ENCODE results near the gene CNPY1. TPM values are rescaled to one million over a fixed set of nuclear protein-coding genes. Genes with fewer than 3 reads are reported as not detected.

The CNPY1 gene
- total RNA-seq, 4 donors from 2014 or later, result not detected

DNA sequence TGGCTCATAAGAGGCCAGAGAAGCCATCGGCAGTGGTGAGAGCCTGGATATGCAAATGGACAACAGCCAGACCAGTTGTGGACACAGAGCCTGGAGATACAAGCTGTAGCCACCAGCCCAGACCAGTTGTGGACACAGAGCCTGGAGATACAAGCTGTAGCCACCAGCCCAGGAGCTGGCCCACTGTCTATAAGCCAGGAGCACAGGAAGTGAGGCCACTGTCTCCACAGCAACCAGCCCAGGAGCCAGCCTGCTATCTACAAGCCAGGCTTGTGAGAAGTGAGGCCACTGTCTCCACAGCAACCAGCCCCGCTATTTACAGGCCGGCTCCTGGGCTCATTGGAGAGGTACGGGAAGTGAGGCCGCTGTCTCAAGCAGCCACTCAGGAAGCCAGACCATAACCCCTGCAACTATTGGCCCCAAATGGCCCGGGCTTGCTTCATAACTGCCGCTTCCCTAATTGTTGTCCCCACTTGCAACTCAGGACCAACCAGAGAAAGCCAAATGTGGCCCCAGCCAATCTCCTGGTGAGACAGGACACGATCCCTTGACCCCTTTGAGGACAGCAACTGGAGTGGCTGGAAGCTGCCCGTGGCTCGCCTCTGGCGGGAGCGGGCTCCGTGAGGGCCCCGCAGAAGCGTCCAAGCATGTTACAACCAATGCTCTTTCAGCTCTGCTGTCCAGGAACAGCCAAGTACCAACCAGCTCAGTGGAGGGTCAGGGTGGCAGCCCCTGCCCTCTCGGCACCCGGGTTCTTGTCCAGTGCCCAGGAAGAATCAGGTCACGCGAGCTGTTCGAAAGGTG is 44.1 kb upstream of the CNPY1 start:
- Histone ChIP-seq H3K4me1 (no peaks in the 10 kb centered on the region), H3K27ac (no peak overlapping the region), H3K4me3 (replicated peaks in 1 of 3) (no peak overlapping the region), H3K27me3 (no peaks in the 10 kb centered on the region), H3K36me3 (no peaks in the 10 kb centered on the region), H3K9me3 (no peaks in the 10 kb centered on the region)
- no peak for TF ChIP-seq POLR2A (IDR thresholded peaks at IDR 0.05)
- TF ChIP-seq, protein P1, sequence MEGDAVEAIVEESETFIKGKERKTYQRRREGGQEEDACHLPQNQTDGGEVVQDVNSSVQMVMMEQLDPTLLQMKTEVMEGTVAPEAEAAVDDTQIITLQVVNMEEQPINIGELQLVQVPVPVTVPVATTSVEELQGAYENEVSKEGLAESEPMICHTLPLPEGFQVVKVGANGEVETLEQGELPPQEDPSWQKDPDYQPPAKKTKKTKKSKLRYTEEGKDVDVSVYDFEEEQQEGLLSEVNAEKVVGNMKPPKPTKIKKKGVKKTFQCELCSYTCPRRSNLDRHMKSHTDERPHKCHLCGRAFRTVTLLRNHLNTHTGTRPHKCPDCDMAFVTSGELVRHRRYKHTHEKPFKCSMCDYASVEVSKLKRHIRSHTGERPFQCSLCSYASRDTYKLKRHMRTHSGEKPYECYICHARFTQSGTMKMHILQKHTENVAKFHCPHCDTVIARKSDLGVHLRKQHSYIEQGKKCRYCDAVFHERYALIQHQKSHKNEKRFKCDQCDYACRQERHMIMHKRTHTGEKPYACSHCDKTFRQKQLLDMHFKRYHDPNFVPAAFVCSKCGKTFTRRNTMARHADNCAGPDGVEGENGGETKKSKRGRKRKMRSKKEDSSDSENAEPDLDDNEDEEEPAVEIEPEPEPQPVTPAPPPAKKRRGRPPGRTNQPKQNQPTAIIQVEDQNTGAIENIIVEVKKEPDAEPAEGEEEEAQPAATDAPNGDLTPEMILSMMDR (IDR thresholded peaks at IDR 0.05), result no peak
- no peak for DNase-seq
- WGBS, 2 donors, result 62 to 75% methylated on average over 14 to 19 of the region's 20 CpGs
- intact Hi-C loops (cut with DNase I), result no loop called here

DNA sequence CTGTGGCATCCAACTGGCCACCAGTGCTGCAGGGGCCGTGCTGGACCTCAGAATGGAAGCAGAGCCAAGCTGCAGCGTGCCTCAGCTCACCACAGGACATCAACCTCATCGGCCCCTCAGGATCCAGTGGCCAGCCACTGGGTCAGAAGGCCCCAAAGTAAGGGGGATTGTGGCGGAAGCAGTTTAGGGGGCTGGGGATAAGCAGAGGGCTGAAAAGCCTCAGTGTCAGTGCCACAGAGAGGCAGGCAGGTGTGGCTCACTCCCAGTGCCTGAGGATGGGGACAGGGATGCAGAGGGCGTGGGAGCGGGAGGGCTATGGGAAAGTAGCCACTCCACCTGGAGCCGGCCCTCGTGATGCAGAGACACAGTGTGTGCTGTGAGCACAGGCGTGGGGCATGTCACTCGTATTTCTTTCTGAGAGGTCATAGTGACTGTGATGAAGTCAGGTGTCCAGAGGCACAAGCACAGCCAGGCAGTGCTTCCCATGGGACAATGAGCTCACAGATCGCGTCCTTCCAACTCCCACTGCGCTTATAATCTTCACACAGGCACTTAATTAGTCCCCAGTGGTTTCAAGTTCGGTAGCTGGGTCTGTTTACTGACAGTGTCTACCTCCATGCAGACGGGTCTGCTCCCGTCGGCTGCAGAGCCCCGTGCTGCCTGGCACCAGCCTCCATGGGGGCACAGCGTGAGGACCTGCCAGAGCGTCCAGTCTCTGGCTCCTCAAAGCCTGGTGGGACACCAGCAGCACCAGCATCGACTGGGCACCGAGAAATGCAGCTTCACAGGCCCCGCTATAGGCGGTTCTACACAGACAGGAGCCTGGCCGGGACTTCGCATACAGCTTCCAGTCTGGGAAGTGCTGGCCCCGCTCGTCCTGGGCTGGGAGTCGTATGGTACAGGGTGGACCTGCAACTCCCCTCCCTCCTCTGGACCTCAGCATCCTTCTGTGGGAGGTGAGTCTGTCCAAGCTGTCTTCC is 42.9 kb upstream of the CNPY1 start:
- Histone ChIP-seq H3K27me3 (no peaks in the 10 kb centered on the region), H3K9me3 (no peaks in the 10 kb centered on the region), H3K27ac (no peak overlapping the region), H3K4me1 (no peaks in the 10 kb centered on the region), H3K4me3 (replicated peaks in 1 of 3) (no peak overlapping the region), H3K36me3 (no peaks in the 10 kb centered on the region)
- no peak for DNase-seq
- TF ChIP-seq, protein P1 (IDR thresholded peaks at IDR 0.05), result no peak
- no peak for TF ChIP-seq POLR2A (IDR thresholded peaks at IDR 0.05)
- intact Hi-C loops (cut with DNase I), result no loop called here
- WGBS, 2 donors, result 74 to 85% methylated on average over 20 to 25 of the region's 29 CpGs

DNA sequence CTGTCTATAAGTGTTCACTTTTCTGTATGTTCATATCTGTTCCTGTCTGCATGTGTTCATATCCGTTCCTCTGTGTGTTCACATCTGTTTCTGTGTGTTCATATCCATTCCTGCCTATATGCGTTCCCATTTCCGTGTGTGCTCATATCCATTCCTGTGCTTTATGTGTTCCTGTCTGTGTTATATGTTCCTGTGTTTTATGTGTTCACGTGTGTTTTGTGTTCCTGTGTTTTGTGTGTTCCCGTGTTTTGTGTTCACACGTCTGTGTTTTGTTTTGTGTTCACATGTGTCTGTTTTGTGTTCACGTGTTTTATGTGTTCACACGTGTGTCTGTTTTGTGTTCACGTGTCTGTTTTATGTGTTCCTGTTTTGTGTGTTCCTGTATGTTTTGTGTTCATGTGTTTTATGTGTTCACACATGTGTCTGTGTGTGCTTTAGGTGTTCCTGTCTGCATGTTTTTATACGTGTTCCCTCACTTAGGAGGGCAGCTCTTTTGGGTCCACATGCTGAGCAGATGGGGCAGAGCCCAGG is 42.2 kb upstream of the CNPY1 start:
- no peak for DNase-seq

DNA sequence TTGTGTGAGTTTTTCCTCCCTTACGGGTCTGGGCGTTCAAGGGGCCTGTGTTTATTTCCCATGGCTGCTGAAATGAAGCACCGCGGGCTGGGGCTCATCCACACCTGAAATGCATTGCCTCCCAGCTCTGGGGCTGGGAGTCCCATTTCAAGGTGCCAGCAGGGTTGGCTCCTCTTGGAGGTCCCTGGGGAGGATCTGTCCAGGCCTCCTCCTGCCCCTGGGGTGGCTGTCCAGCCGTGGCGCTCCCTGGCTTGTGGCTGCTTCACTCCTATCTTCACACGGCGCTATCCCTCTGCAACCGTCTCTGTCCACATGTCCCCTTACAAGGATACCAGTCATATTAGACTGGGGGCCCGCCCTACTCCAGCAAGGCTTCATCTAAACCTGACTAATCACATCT is 41.1 kb upstream of the CNPY1 start:
- no peak for TF ChIP-seq POLR2A (IDR thresholded peaks at IDR 0.05)
- TF ChIP-seq, protein P1 (IDR thresholded peaks at IDR 0.05), result no peak
- H3K27ac ChIP-seq, result no peak overlapping the region
- no peaks in the 10 kb centered on the region for H3K36me3 ChIP-seq
- no peaks in the 10 kb centered on the region for H3K27me3 ChIP-seq
- WGBS, 2 donors, result 88 to 92% methylated on average over 10 of the region's 10 CpGs
- H3K4me1 ChIP-seq, result no peaks in the 10 kb centered on the region
- H3K9me3 ChIP-seq, result no peaks in the 10 kb centered on the region
- no peak for DNase-seq
- no peak overlapping the region for H3K4me3 ChIP-seq (replicated peaks in 1 of 3)
- intact Hi-C loops (cut with DNase I), result no loop called here

More for the DNA sequence above, 42.2 kb upstream of the CNPY1 start:
- intact Hi-C loops (cut with DNase I), result no loop called here
- Histone ChIP-seq H3K4me1 (no peaks in the 10 kb centered on the region), H3K36me3 (no peaks in the 10 kb centered on the region), H3K4me3 (replicated peaks in 1 of 3) (no peak overlapping the region), H3K27ac (no peak overlapping the region), H3K27me3 (no peaks in the 10 kb centered on the region), H3K9me3 (no peaks in the 10 kb centered on the region)
- WGBS, 2 donors, result 92% methylated on average over 10 of the region's 10 CpGs
- no peak for TF ChIP-seq POLR2A (IDR thresholded peaks at IDR 0.05)
- TF ChIP-seq, protein P1 (IDR thresholded peaks at IDR 0.05), result no peak

Measured in thyroid gland (tissue), 4 donors.